HG03442 (cell line): ENCODE data around the gene ANKK1.

Experiments
- ATAC-seq: cut with Tn5 transposase; IDR thresholded peaks from one replicate; pipeline ENCODE4 v1.9.1; 2021; ENCODE audit warnings: mild to moderate bottlenecking, moderate library complexity; ENCODE audit not compliant: unreplicated experiment

The ANKK1 gene

GRCh38 chr11:113449743-113450142, 62.2 kb downstream of the ANKK1 start:
- no peak for ATAC-seq
